ENCODE data around the gene E2F3.

DNA sequence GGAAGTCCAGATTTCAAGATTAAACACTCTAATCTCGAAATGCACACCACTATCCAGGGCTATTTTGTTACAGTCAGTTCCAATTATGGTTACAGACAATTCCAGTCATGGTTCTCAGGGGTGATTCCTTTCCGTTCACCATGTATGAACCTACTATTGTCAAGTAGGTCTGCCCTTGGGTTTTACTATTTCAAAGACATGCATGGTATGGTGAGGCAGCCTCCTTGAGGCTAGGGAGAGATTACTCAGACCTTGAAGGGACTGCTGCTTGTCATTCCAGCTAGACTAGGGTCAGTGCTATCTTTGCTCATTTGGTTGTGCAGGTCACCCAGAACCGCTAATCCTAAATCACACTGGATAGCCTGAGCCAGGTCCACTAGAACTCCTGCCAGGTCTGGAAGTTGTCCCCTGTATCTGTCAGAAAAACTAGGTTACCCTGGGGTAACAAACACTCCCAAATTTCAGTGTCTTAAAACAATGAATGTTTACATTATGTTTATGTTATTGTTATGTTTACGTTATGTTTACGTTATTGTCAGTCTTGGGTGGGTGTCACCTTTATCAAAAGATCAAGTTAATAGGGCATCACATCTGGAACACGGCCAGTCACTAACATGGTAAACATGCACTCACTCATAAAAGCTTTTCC, 41.1 kb upstream of the E2F3 start:
- TF ChIP-seq CTCF (conservative IDR thresholded peaks at IDR 0.05 in 1 of 2, IDR thresholded peaks at IDR 0.05 in 1 of 2; ENCODE audit: low read depth in 1 of 2, low read length in 2 of 2) (no peak), EZH2 (IDR thresholded peaks at IDR 0.05; ENCODE audit: low read length, missing control alignments) (no peak)
